Germinal center (tissue), 1 donor: ENCODE results near the gene HIPK1.
"Not testable (repeated sequence)": the region's sequence is repeated elsewhere in the genome, so short reads cannot be mapped to it uniquely, and the experiment has no call there.

ENCODE experiments used
- DNase-seq: peaks from one replicate; pipeline ENCODE4 v3.0.0; 2012; ENCODE audit warnings: mixed read lengths, low spot score

Gene HIPK1

GRCh38 chr1:113945329-113945728 is 16.2 kb downstream of the HIPK1 start:
- no peak for DNase-seq

DNA sequence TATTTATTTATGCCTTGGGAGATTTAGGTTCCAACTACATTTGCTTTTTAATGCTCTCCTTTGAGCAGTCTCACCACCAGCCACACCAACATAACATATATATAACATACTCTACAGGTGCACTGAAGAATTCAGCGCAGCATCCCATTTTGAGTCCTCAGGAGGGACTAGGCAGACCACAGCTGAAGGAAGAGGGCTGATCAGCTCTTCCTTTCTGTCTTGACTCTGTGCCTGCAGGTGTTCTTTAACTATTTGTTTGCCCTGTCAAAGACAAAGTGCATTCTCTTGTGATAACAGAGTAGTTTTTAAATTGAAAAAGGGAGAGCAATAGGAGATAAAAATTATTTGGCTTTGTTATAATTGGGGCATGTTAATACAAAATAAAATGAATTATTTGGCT is 17.0 kb downstream of the HIPK1 start:
- DNase-seq: no peak

- DNase-seq: no peak
These were observed 17.7 kb downstream of the HIPK1 start for GRCh38 chr1:113946678-113947387.

- no peak for DNase-seq
These were observed 18.4 kb downstream of the HIPK1 start for GRCh38 chr1:113947388-113948107.

- DNase-seq: not testable (repeated sequence)
These were observed 19.0 kb downstream of the HIPK1 start for GRCh38 chr1:113948151-113948550.

GRCh38 chr1:113949007-113949406 is 19.9 kb downstream of the HIPK1 start:
- DNase-seq: no peak

GRCh38 chr1:113950908-113951307 is 21.8 kb downstream of the HIPK1 start:
- DNase-seq: no peak

GRCh38 chr1:113951719-113952118 is 22.6 kb downstream of the HIPK1 start:
- DNase-seq: no peak

- no peak for DNase-seq
These were observed 28.9 kb downstream of the HIPK1 start for GRCh38 chr1:113957984-113958383.

GRCh38 chr1:113958691-113959090 is 29.6 kb downstream of the HIPK1 start:
- no peak for DNase-seq

- no peak for DNase-seq
These were observed 34.3 kb downstream of the HIPK1 start for GRCh38 chr1:113963281-113963906.

DNA sequence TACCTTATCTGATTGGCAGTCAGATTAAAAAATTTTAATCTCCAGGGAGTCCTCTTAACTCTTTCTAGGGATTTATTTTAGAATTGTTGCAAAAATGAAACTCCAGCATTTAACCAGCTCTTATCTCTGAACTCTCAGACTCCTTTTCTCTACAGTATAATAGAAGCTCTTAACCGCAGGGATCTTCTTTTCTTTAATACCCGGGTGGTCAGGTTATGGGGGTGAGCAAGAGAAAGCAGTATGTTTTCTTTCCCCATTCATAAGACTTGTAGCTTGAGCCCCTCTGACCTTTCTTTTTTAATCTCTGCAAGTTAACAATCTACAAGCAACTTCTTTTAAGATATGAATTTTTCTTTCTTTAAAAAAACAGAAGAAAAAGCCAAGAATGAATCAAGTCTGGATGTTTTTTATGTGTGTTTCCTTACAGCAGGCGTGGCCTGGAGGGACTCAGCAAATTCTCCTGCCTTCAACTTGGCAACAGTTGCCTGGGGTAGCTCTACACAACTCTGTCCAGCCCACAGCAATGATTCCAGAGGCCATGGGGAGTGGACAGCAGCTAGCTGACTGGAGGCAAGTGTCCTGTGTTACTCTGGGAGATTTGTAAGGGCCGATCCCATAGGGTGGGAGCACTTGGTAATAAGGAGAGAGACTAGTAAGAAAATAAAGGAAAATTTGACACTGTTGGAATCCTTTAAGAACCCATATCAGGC is 36.7 kb downstream of the HIPK1 start:
- no peak for DNase-seq

GRCh38 chr1:113972954-113973353 is 43.8 kb downstream of the HIPK1 start:
- no peak for DNase-seq

DNA sequence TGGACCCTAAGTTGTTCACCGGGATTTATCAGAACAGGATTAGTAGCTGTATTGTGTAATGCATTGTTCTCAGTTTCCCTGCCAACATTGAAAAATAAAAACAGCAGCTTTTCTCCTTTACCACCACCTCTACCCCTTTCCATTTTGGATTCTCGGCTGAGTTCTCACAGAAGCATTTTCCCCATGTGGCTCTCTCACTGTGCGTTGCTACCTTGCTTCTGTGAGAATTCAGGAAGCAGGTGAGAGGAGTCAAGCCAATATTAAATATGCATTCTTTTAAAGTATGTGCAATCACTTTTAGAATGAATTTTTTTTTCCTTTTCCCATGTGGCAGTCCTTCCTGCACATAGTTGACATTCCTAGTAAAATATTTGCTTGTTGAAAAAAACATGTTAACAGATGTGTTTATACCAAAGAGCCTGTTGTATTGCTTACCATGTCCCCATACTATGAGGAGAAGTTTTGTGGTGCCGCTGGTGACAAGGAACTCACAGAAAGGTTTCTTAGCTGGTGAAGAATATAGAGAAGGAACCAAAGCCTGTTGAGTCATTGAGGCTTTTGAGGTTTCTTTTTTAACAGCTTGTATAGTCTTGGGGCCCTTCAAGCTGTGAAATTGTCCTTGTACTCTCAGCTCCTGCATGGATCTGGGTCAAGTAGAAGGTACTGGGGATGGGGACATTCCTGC is 46.2 kb downstream of the HIPK1 start:
- DNase-seq: no peak

DNA sequence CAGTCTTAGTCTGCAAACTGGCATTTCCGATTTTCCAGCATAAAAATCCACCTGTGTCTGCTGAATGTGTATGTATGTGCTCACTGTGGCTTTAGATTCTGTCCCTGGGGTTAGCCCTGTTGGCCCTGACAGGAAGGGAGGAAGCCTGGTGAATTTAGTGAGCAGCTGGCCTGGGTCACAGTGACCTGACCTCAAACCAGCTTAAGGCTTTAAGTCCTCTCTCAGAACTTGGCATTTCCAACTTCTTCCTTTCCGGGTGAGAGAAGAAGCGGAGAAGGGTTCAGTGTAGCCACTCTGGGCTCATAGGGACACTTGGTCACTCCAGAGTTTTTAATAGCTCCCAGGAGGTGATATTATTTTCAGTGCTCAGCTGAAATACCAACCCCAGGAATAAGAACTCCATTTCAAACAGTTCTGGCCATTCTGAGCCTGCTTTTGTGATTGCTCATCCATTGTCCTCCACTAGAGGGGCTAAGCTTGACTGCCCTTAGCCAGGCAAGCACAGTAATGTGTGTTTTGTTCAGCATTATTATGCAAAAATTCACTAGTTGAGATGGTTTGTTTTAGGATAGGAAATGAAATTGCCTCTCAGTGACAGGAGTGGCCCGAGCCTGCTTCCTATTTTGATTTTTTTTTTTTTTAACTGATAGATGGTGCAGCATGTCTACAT is 47.6 kb downstream of the HIPK1 start:
- DNase-seq: no peak

DNA sequence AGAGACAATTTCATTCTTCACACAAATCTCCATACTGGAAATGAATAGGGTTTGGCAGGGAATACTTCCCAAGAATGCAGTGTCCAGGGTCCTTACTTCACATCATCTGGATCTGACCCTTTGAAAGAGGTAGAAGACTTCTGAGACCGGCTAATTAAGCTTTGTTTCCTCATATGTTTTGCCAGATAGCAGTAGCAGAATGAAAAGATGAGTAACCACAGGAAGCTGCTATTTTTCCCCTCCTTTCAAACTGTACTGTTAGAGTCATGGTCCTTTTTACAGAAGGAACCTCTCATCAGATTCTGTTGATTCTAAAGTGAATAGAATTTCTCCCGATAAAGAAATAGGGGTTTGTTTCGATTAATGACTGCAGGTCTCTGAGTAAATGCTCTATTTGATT is 48.8 kb downstream of the HIPK1 start:
- DNase-seq: no peak

- peak; percentile 34 for DNase-seq
These were observed 50.0 kb downstream of the HIPK1 start, which contains the start of gene OLFML3 for GRCh38 chr1:113978863-113979702. Gene OLFML3, plus strand, starts transcription at chr1:113979474. Its CDS starts 43 bp downstream, at chr1:113979517.

DNA sequence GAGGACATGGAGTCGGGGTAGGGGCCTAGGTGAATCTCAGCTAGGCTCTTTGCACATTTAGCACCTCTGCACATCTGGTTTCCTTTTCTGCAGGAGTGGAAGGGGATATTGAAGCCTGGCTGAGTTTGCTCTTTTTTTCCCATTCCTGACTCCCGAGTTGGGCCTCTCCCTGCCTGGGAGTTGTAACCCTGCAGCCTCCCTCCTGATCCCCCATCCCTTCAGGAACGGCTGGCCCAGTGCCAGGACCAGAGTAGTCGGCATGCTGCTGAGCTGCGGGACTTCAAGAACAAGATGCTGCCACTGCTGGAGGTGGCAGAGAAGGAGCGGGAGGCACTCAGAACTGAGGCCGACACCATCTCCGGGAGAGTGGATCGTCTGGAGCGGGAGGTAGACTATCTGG is 51.0 kb downstream of the HIPK1 start:
- no peak for DNase-seq

DNA sequence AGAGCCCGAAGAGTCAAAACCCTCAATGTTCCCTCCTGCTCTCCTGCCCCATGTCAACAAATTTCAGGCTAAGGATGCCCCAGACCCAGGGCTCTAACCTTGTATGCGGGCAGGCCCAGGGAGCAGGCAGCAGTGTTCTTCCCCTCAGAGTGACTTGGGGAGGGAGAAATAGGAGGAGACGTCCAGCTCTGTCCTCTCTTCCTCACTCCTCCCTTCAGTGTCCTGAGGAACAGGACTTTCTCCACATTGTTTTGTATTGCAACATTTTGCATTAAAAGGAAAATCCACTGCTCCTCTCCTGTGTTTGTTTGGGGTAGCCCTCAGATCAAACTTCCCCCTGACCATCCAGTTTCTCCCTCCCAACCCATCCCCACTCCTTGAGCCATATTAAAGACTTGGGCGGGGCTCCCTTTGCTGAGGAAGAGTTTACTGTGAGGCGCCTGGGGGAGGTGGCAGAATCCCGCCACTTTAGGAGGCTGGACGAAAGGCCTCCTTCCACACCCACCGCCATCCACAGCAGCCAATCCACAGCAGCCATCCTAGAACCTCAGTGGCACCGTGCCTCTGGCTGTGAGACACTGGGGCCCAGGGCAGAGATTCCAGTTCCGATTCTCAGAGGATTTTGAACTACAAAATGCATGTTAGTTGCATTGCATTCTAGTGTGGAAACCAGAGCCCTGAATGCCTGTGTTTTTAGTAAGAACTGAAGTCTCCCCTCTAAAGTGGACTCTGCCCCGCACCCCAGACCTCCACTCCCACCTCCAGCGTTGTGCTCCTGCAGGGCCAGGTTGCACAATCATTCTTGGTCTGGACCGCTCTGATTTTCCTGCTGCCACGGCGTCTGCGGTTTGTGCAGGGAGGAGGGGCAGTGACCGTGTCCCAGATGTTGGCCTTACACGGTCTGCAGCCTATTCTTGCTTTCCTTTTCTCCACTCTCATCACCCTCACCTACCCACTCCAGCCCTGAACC is 53.1 kb downstream of the HIPK1 start:
- DNase-seq: no peak
